Panc1 (cell line): ENCODE data around the gene SLC12A8.

ENCODE experiments used
- CTCF ChIP-seq: fragments of 450-650 bp; IDR thresholded peaks from 2 replicates; pipeline ENCODE4 v1.5.1; 2017; ENCODE audit warnings: mild to moderate bottlenecking
- POLR2AphosphoS5 ChIP-seq: IDR thresholded peaks from 2 replicates; pipeline ENCODE4 v1.6.1; 2012; ENCODE audit warnings: mild to moderate bottlenecking, low read depth, low read length, moderate library complexity
- REST ChIP-seq, 2 experiments: IDR thresholded peaks; 2 replicates each; pipeline ENCODE4 v1.6.1; 2011 to 2012; ENCODE audit warnings: low read depth in 2 of 2, control low read depth in 1 of 2, low read length in 1 of 2, mild to moderate bottlenecking in 1 of 2, moderate library complexity in 1 of 2; ENCODE audit not compliant: insufficient read depth in 1 of 2

GRCh38 chr3:125245521-125245920 is 33.0 kb upstream of the SLC12A8 start:
- TF ChIP-seq CTCF (no peak), POLR2AphosphoS5 (no peak), REST (IDR thresholded peaks at IDR 0.05; ENCODE audit: insufficient read depth in 1 of 2, low read depth in 2 of 2, low read length in 1 of 2) (no peak)
